Activated T-cell treated with anti-CD3 and anti-CD28 coated beads, Interleukin-2, amount 50 U/mL, for 48 hours (primary cell): ENCODE measurements around the gene GGN.
"Not testable (repeated sequence)": the region's sequence is repeated elsewhere in the genome, so short reads cannot be mapped to it uniquely, and the experiment has no call there.

ENCODE experiments used
- DNase-seq, 2 experiments: peaks; one replicate each; pipeline ENCODE4 v3.0.0-alpha.2; 2020

Gene GGN

DNA sequence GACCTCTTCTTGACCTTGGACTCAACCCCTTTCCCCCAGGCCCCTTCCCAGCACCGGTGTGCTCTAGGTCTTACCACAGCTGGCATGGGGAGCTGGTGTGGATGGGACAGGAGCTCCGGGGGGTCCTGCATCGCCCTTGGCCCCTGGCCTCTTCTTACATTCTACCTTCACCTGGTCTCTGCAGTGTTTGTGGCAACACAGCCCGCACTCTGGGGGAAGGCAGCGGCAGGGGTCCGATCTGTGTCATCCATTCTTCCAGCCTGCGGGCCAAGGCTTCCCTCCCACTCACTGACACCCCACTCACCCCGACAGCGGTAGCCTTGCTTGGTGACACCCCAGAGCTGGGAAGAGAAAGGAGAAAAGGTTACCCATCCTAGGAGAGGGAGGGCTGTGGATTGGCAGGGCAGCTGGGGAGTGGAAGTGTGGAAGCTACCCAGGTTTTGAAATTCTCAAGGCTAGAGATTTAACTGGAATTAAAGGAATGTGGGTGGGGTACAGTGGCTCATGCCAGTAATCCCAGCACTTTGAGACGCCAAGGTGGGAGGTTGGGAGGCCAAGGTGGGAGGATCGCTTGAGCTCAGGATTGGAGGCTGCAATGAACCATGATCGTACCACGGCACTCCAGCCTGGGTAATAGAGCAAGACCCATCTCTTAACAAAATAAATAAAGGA, 23.3 kb upstream of the GGN start:
- no peak for DNase-seq

DNA sequence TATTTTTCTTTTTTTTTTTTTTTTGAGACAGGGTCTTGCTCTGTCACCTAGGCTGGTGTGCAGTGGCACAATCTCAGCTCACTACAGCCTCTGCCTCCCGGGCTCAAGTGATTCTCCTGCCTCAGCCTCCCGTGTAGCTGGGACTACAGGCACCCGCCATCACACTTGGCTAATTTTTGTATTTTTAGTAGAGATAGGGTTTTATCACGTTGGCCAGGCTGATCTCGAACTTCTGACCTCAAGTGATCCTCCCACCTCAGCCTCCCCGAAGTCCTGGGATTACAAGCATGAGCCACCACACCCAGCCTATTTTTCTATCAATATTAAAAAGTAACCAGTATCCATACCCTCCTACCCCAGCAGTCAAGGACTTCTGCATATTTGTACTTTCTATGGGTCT, 22.6 kb upstream of the GGN start:
- not testable (repeated sequence) for DNase-seq

DNA sequence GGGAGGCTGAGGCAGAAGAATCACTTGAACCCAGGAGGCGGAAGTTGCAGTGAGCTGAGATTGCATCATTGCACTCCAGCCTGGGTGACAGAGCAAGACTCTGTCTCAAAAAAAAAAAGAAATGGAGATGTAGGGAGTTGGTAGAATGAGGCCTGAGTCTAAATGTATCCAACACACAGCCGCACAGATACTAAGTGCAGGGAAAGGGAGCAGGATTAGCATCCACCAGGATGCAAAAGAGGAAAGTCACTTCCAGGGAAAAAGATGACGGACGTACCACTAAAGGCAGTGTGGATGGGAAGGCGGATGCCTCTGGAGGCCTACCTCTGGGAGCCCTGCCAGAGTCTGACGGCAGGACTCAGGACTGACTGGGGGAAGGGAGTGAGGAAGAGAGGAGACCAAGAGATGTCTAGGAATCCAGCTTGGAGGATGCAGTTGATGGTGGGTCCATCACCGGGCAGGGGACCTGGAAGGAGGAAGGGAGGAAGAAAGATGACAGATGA, 21.8 kb upstream of the GGN start:
- no peak for DNase-seq

DNA sequence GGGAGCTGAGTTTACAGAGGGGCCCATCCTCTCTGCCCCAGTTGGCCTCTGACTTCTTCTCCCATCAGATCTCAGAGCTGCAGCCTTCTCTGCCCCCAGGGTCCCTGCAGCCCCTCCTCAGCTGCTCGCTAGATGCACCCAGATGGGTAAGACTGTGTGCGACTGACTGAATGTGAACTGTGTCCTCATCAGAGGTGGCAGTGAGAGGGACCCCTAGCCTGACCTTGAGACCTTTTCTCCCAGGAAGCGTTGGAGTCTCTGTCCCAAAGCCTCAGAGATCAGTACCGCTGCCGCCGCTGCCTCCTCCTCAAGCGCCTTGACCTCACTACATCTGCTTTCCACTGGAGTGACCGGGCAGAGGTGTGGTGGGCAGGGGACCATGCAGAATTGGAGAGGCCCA, 17.4 kb upstream of the GGN start:
- no peak for DNase-seq

DNA sequence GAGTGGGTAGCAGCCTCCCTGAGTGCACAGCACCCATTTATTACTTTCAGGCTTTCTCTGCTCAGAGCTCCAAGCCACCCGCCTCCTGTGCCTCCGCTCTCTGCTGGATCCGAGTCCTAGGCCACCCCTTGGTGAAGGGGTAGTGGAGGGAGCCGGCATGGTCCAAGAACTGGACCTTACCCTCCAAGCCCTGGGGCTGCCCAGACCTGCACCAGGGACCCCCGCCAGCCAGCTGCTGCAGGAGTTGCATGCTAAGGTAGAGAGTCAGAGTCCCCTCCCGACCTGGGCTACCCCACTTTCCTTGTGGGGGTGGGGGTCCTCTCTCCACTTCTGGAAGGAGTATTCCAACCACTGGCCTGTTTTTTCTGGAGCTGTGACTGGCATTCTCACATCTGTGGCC, 17.0 kb upstream of the GGN start:
- no peak for DNase-seq

DNA sequence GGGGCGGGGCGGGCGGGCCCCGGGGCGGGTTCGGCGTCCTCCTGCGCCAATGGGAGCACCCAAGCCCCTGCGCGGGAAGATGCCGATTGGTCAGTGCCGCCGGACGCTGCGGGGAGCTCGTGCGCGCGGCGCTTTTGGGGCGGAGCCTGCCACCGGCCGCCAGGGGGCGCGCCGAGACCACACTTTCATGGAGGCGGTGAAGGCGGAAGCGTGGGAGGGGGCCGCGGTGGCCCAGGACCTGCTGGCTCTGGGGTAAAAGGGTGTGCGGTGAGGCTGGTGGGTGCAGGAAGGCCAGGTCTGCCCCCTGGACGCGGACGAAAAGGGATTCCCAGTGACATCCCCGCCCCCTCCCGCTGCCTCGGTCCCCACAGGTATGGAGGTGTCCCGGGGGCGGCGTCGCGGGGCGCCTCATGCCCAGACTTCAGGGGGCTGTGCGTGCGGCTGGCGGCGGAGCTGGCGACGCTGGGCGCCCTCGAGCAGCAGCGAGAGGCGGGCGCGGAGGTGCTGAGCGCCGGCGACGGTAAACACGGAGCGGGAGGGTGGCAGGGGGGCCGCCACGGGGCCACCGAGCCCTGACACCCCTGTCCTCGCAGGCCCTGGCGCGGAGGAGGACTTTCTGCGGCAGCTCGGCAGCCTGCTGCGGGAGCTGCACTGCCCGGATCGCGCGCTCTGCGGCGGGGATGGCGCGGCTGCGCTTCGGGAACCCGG, 15.3 kb upstream of the GGN start, which contains the start of gene FAM98C:
Gene FAM98C, plus strand, starts transcription at position 127 of the 708 bp plus-strand sequence. Its CDS starts 61 bp downstream, at position 188.
- peak; percentile 99 for DNase-seq

DNA sequence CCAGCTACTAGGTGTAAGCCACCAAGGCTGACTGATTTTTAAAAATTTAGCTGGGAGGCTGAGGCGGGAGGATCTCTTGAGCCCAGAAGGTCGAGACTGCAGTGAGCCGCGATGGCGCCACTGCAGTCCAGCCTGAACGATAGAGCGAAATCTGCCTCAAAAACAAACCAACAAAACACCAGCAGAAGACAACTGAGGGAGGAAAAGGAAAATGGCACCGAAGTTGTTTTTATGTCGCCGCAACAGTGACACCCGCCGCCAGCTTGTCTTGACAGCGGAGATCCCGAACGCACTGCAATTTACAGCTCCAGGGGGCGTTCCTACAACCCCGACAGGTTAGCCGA, 14.8 kb upstream of the GGN start:
- DNase-seq, result no peak

DNA sequence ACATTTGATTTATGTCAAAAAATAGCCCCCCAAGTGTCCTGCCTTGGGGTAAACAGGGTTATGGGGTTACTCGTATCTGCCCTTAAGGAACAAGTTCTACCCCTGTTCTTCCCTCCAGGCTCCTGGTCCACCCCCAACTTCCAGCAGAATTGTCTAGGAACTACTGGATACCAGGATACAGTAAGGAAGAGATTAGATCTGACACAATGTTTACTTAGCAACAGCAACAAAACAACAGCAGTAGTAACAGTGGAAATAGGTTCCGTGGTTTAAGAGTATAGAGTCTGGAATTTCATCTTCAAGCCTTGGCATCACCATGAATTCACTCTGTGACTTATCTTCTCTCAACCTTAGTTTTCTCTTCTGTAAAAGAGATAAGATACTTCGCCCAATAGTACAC, 13.3 kb upstream of the GGN start:
- no peak for DNase-seq

DNA sequence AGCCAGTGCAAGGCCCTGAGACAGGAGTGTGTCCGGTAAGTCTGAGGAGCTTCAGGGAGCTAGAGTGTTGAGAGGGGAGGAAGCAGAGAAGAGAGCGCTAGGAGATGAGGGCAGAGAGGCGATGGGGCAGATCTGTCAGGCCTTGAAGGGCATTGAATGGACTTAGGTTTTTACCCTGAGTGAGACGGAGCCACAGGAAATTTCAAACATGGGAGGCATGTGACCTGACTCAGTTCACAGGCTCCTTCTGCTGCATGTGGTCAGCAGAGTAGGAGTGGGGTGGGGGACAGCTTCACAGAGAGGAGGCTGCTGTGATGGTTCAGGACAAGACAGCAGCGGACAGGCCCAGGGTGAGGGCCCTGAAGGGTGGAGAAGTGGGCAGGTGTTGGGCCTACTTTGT, 12.5 kb upstream of the GGN start:
- DNase-seq, result no peak

DNA sequence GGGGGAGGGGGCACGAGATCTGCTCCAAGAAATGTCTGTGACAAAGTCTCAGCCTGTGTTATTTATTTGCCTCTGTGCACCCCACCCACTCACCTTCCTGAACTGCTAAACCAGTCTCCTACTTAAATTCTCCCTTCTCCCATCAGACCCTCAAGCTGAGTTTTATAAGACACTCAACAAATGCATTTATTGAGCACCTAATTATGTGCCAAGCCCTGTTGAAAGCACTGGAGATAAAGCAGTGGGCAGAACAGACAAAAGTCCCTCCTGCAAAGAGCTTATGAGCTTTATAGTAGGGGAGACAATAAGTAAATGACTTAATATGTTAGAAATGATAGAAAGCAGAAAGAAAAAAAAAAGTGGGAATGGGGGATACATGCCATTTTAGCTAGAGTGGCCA, 11.7 kb upstream of the GGN start:
- no peak for DNase-seq

DNA sequence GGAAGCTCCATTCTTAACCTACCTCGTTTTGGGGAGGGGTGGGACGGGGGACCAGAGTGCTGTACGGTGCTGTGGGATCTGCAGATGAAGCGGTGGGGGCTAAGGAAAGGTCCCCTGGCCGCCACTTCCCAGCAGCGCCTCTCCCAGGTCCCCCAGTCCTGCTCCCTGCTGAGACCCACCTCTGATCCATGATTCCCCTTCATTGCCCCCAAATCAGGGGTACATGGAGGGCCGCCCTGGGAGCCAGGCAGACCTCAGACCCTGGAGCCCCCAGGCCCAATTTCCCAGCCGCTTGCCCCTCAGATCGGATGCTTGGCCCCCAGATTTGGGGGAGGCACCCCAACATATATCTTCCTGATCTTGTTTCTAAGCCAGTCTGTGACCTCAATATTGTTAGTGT, 11.2 kb upstream of the GGN start:
- DNase-seq, result no peak

DNA sequence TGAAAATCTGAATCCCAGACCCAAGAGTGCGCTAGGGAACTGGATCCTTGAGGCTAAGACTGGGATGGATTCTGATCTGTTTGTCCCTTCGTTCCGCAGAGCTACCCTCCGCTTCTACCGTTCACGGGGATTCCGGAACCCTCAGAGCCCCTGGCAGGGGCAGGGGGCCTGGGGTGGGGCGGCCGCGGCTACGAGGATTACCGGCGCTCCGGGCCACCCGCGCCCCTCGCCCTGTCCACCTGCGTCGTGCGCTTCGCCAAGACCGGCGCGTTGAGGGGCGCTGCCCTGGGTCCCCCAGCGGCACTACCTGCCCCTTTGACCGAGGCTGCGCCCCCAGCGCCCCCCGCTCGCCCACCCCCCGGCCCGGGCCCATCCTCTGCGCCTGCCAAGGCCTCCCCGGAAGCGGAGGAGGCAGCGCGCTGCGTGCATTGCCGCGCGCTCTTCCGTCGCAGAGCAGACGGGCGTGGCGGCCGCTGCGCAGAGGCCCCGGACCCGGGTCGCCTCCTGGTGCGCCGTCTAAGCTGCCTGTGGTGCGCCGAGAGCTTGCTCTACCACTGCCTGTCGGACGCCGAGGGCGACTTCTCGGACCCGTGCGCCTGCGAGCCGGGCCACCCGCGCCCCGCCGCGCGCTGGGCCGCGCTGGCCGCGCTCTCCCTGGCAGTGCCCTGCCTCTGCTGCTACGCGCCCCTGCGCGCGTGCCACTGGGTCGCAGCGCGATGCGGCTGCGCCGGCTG, 7.7 kb upstream of the GGN start:
- DNase-seq, result peak; percentile 68 to 74

DNA sequence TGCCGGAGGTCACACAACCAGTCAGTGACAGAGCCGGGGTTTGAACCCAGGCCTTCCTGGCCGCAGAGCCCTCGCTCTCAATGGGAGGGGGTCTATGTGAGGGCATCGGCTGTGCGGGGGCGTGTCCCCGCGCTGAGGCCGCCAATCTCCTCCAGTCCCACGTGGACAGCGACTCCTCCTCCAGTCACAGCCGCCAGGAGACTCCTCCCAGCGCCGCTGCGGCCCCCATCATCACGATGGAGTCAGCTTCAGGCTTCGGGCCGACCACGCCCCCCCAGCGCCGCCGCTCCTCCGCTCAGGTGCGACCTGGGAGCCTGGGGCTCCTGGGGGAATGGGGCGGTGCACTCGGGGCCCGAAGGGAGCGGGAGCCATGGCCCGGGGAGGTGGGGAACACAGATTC, 6.7 kb upstream of the GGN start:
- DNase-seq, result peak; percentile 84 to 88

DNA sequence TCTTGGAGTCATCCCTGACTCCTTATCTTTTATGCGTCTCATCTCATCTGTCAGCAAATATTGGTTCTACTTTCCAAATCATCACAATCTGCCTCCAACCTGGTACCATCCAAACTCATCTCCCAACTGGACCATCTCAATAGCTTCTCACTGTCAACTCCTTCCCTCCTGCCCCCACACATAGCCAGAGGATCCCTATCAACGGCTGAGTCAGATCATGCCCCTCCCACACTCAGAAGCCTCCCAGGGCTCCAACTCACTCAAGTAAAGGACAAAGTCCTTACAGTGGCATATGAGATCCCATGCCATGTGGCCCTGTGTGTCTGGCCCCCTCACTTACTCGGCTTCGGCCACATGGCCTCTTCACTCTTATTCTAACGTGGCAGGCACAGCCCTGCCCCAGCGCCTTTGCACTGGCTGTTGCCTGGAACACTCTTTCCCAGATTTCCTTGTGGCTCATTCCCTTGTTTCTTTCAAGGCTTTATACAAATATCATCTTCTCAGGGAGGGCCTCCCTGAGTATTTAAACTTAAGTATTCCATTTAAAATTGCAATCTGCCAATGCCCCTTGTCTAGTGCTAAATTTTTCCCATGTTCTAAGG, 5.0 kb upstream of the GGN start:
- peak in 1 of 2 experiments; percentile 42 for DNase-seq

DNA sequence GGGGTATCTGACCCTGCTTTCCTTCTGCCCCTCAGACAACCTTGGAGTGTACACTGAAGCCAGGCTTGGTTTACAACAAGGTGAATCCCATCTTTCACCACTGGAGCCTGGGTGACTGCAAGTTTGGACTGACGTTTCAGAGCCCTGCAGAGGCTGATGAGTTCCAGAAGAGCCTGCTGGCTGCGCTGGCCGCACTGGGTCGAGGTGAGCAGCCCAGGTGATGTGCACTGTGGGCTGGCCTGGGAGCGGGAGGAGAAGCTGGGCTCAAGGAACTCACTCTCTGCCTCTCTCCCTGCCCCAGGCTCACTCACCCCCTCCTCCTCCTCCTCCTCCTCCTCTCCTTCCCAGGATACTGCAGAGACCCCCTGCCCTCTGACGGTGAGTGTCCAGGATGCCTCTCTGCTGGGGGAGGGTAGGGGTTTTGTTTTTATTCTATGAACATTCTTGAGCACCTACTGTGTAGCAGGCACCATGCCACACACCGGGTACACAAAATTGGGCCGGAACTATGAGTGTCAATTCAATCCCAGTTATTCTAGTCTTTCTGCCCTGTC, 4.2 kb upstream of the GGN start:
- DNase-seq, result no peak

DNA sequence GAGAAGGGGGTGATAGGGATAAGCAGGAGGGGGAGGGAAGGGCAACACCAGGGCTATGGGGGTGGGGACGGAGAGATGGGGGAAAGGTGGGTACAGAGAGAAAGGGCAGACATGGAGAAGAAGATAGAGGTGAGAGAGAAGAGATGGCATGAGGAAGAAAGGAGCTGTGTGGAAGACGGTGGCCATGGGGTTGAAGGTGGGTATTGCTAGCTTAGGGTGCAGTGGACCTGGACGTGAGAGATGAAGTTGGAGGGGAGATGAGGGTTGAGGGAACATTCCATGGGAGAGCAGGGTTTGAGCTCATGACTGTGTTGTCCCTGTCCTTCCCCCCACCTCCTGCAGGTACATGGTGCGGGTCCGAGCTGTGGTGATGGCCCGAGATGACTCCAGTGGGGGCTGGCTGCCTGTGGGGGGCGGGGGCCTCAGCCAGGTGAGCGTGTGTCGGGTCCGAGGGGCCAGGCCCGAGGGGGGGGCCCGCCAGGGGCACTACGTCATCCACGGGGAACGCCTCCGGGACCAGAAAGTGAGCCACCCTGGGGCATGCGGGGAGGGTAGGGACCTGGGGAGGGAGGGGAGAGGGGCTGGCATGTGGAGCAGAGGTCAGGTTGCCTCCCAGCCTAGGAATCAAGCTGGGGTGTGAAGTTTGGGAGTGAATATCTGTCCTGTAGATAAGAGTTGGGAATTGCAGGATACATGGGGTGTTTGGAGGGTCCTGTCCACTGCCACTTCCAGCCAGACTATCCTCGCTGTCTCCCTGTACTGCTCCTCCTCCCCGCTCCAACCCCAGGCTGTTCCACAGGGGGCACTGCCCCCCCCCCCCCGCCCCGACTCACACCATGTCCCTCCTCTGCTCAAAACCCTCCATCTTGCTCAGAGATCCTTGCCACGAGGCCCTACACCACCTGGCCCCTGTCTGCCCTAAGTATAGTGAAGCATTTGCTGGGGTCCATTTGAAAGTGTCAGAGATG, 2.4 kb upstream of the GGN start:
- no peak for DNase-seq

DNA sequence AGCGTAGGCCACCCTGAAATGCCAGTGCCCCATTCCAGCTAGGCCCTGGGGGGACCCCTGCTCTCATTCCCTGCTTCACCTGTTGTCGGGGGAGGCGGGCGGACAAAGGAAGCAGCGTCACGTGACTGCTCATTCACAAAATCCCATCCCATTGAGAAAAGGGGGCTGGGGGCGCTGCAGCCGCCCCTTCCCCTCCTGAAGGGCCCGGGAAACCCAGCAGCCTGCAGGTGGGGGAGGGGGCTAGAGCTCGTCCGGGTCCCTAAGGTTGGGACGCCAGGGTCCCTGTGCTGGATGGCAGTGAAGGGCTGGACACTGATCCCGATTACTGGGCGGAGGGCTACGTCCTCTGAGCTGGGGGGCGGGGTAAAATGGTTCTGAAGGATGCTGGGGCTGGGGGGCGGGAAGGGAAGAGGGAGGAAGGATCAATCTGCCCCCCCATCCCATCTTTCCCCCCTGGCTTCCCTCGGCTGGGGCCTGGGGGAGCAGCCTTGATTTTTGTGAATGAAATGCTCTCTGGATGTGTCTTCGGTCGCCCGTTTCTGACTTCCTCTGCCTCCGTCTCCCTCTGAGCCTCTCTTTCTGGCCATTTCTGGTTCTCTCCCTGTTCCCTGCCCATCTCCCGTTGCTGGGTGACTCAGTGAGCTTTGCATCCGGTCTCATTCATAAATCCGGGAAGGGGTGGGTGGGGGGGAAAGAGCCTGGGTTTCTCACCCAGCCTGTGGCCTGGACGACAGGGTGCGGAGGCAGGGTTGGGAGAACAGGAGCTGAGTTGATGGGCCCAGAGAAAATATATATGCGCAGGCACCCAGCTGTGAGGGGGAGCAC, 1.5 kb upstream of the GGN start:
- DNase-seq, result peak in 1 of 2 experiments; percentile 29

DNA sequence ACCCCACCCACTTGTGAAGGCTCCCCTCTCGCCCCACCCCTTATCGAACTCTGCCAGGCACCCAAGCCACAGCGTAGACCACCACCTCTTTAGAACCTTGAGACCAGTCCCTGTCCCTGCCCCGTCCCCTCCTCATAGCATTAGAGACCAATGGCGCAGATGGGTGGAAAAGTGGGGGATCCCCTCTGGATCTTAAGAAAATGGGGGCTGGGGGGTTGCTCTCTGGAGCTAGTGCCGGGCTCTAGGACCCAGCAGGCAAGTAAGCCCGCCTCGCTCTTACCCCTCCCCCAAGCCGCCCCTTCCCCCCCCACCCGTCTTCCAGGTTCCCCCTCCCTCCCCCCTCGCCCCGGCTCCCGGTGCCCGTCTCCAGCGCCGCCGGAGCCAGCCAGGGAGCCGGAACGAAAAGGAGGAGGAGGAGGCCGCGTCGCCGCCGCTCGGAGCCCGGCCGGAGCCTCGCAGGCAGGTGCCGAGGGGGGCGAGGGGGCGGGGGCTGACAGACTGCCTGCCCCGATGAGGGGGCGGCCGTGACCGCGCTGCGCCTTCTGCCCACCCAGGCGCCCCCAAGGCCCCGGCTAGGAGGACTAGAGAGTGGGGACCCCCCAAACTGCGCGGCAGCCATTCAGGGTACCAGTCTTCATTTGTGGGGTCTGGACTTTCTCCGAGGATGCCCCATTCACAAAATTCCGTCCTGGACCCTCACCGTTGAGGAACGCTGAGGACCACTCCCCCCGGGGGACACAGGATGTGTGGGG, 691 bp upstream of the GGN start, which contains the start of gene SPRED3:
Gene SPRED3, plus strand, starts transcription at position 349 of the 752 bp plus-strand sequence. CDS start 1,606 bp downstream, outside the sequence.
- DNase-seq, result peak in 1 of 2 experiments; percentile 24

DNA sequence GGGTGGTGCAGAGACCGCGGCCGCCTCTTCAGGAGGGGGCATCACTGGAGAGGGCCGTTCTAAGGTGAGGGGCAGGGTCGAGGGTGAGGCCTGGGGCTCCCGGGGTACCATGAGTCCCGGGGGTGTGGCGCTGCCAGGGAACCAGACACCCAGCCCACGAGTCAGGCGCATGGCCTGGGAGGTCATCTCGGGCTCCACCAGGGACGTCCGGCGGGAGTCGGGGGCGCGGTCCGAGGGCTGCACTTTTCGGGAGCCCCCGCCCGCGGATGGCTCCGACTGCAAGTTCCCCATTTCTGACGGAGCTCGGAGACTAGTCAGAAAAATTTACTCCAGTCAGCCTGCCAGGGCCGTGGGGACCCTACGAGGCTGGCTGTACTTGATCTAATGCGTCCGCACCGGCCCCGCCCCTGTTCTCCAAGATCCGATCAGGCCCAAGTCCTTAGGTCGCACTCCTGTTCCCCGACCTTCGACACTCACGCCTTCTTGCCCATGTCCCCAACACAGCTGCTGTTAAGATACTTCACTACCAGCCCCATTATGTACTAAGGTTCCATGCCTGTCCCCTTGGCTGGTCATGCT, 774 bp downstream of the GGN start:
- DNase-seq, result no peak
